Measurements from ENCODE around the gene MARCKSL1.

MARCKSL1 gene

GRCh38 chr1:32352239-32352745 lies 16.3 kb upstream of the MARCKSL1 start:
- no peak for FAIRE-seq

- FAIRE-seq, result no peak
Measured at GRCh38 chr1:32351399-32352238, 15.6 kb upstream of the MARCKSL1 start.

DNA sequence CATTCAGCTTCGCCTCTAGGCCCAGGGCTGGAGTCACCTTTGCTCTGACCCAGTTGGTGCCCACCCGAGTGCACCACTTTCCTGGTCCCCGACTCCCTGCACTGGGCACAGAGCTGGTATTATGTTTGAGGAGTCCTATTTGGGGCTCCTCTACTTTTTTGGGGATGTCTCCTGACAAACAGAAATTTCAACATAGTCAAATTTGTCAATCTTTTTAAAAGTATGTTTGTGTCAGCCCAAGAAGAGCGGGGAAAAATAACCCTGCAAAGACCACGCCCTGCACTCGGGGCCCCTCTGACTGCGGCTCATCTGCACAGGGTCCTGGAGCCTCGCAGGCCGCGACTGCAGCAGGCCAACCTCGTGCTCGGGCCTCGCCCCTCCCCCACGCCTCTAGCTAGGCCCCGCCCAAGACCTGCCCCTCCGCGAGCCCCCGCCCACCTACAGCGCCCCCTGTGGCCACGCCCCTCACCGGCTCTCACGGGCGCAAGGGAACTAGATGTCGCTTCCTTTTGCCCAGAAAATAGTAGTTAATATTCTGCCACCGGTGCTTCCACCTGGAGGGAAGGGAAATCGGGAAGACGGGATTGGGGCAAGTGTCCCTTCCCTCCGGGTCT lies 14.9 kb upstream of the MARCKSL1 start:
- no peak for FAIRE-seq

- no peak for FAIRE-seq
Measured at GRCh38 chr1:32349211-32349708, 13.2 kb upstream of the MARCKSL1 start.

DNA sequence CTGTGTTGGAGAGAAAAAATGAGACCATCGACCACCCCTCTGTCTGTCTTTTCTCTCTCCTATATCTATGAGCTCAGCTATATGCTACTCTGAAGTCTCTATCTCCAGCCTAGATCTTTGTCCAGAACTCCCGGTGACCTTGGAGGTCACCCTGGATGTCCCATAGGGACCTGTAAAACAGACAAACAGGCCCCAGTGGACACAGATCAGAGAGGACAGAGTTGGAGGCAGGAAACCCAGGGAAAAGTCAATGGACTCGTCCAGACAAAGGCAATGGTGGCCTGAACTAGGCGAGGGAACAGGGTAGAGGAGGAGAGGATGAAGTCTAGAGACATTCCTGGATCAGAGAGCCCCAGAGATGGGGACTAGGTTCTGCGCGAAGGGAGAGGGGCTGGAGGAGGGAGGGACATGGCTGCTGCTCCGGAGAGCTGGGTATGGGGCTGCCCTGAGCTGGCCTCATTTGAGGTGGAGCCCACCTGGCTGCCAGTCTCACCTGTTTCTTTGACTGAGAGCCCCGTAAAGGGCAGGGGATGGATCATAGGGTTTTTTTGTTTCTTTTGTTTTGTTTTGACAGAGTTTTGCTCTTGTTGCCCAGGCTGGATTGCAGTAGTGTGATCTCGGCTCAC lies 10.6 kb upstream of the MARCKSL1 start:
- no peak for FAIRE-seq

DNA sequence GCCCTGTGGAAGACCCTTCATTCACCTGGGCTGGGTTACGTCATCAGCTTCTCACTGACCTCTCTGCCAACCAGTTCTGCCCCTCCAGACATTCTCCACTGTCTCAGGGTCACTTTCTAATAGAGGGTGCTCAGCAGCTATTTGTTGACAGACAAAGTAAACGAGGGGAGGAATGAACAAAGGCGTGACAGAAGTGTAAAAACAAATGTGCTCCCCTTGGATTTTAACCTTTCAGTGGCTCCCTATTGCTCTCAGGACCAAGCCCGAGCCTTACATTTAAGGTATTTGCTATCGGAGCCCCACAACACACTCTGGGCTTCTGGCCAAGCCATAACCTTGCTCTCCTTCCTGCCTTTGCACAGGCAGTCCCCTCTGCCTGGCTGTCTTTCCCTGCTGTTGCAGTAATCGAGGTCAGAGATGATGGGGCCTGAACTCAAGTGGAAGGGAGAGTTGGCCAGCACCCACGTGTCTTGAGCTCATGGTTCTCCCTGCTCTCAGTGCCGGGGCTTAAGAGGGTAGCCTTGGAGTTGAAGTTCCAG lies 9.3 kb upstream of the MARCKSL1 start:
- FAIRE-seq, result no peak

GRCh38 chr1:32342704-32343103 lies 6.7 kb upstream of the MARCKSL1 start:
- FAIRE-seq, result no peak

- FAIRE-seq, result no peak
Measured at GRCh38 chr1:32341971-32342370, 5.9 kb upstream of the MARCKSL1 start.

DNA sequence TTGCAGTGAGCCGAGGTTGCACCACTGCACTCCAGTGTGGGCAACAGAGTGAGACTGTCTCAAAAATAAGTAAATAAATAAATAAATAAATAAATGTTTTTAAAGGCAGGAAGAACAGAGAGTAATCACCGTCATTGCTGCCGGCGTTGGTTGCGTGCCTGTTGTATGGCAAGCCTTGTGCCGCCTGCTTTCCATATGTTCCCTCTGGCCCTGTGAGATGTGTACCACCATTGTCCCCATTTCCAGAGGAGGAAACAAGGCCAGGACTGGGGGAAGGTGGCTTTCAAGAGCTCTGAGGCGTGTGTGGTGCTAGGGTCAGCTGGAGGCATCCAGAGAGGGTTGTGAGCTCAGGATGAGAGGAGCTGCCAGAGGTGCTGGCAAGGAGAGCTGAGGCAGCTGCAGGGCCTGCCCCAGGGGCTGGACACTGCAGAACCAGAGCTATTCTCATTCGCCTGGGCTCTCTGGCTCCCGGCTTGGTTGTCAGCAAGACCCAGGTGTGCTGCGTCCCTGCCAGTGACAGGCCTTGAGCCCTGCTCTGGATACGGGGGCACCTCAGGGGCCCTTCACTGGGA lies 5.2 kb upstream of the MARCKSL1 start:
- FAIRE-seq, result no peak

DNA sequence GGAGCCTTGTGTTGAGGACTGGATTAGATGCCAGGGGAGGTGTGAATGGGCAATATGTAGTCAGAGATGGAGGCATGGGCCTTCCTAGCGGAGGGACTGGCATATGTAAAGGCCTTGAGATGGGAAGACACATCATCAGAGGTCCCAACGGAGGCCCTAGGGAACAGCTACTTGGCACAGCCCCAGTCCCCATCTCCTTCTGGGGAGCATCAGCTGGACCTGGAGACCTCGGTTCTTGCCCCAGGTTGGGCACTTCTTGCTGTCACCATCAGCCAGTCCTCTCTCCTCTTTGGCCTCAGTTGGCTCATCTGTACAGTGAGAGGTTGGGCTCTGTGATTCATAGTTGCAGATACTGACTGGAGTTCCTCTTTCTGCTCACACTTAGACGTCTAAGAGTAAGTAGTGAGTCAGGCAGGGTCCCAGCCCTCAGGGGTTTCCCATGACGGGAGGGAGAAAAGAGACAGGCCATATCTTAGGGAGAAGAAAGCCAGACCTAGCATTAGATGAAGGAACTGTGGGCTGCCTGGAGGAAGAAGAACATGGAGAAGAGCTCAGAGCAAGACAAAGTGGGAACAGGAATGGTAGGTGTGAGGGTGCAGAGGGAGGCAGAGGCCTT lies 3.4 kb upstream of the MARCKSL1 start:
- FAIRE-seq, result no peak

- no peak for FAIRE-seq
Measured at GRCh38 chr1:32338637-32339145, 2.7 kb upstream of the MARCKSL1 start.

DNA sequence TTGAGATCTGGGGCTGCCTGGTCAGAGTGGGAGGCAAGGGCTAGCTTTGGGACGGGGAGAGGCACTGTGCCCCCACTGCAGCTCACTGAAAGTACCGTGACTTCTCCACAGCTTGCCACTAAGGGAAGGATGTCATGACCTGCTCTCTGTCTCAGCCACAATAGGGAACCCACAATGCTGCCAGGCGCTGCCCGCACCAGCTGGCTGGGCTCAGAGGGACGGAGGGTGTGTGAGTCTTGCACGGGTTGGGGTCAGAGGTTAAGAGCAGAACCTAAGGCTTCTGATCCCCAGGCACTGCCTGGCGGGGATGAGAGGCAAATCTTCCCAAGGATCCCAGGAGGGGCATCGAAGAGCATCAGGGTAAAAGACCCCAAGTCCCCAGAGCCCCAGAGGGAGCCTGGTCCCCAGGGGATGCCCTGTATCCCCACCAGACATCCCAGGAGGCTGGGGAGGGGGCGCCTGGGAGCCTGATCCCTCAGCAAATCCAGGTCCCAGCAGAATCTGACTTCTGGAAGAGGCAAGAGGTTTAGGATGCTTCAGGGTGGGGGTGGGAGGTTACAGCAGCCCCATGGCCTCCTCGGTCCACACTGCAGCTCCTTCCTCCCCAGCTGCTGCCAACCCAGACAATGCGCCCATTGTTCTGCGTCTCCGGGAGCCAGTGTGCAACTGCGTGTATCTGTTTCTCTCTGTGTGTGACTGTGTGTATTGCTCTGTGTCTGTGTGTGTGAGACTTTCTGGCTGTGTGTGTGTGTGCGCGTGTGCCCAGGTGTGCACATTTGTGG lies 2.0 kb upstream of the MARCKSL1 start:
- FAIRE-seq, result no peak

- no peak for FAIRE-seq
Measured at GRCh38 chr1:32336963-32337675, 1.1 kb upstream of the MARCKSL1 start.

GRCh38 chr1:32336591-32336932 lies 529 bp upstream of the MARCKSL1 start:
- no peak for FAIRE-seq

- no peak for FAIRE-seq
Measured at GRCh38 chr1:32335535-32335789, 571 bp downstream of the MARCKSL1 start.

GRCh38 chr1:32334864-32335534 lies 1.0 kb downstream of the MARCKSL1 start:
- no peak for FAIRE-seq

GRCh38 chr1:32334274-32334861 lies 1.7 kb downstream of the MARCKSL1 start:
- no peak for FAIRE-seq

GRCh38 chr1:32333251-32333963 lies 2.6 kb downstream of the MARCKSL1 start:
- no peak for FAIRE-seq

DNA sequence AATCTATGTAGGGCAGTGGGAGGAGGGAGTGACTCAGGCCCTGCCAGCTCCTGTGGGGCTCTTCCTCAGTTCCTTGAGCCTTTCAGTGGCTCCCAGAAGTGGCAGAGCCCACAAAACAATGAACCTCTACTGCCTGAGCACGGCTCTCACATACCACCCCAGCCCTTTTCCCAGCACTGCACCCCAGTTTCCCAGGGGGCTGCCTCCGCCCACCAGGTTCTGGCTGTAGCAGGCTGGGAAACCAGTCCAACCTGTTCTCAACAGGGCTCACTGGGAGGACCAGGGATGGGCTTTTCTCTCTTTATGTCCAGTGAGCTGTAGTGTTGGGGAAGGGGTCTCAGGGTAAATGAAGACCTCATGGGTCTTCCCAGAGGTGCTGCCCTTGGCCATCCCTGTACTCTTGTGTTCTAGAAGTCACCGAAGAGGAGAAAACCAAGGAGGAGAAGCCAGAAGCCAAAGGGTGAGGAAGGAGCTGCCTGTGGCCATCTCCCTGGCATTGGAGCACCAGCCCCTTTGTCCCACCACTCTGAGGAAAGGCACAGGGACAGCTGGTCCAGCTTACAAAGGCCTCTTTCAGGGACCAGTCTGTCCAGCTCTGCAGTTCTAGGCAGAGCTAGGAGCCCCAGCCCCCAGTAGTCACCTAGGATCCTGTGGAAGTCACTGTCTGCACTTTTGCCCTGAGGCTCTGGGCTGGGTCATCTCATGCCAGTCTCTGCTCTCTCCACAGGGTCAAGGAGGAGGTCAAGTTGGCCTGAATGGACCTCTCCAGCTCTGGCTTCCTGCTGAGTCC lies 3.5 kb downstream of the MARCKSL1 start:
- no peak for FAIRE-seq
